Stimulated activated naive CD8-positive, alpha-beta T cell treated with anti-CD3 and anti-CD28 coated beads, Interleukin-15, Interleukin-2, amounts not matched to agents 100 U/mL and 50 U/mL, for 24 hours (primary cell): ENCODE measurements around the gene GLUL.
"Not testable (repeated sequence)": the region's sequence is repeated elsewhere in the genome, so short reads cannot be mapped to it uniquely, and the experiment has no call there.

Experiments
- ATAC-seq: fragments of 150-1000 bp; cut with Tn5 transposase; one replicate; pipeline ENCODE4 v1.10.0; 2021
- DNase-seq: peaks from one replicate; pipeline ENCODE4 v3.0.0; 2021

GLUL gene

GRCh38 chr1:182368358-182368757 is 23.2 kb downstream of the GLUL start:
- DNase-seq (no peak), ATAC-seq (no peak)

- DNase-seq (no peak), ATAC-seq (no peak)
Observed at GRCh38 chr1:182367926-182368325, 23.7 kb downstream of the GLUL start.

- no peak for DNase-seq
- no peak for ATAC-seq
Observed at GRCh38 chr1:182366596-182366995, 25.0 kb downstream of the GLUL start.

- ATAC-seq = no peak
- no peak for DNase-seq
Observed at GRCh38 chr1:182359645-182360044, 31.9 kb downstream of the GLUL start.

GRCh38 chr1:182357913-182358312 is 33.7 kb downstream of the GLUL start:
- DNase-seq = no peak
- no peak for ATAC-seq

GRCh38 chr1:182357171-182357570 is 34.4 kb downstream of the GLUL start:
- no peak for DNase-seq
- ATAC-seq = no peak

GRCh38 chr1:182355723-182356098 is 35.9 kb downstream of the GLUL start:
- ATAC-seq = no peak
- DNase-seq = no peak

- DNase-seq = no peak
- no peak for ATAC-seq
Observed at GRCh38 chr1:182351790-182352364, 39.7 kb downstream of the GLUL start.

- no peak for ATAC-seq
- DNase-seq = no peak
Observed at GRCh38 chr1:182350839-182351238, 40.8 kb downstream of the GLUL start.

- DNase-seq (no peak), ATAC-seq (no peak)
Observed at GRCh38 chr1:182348961-182349747, 42.4 kb downstream of the GLUL start.

GRCh38 chr1:182347019-182347418 is 44.6 kb downstream of the GLUL start:
- ATAC-seq = no peak
- no peak for DNase-seq

- DNase-seq (no peak), ATAC-seq (no peak)
Observed at GRCh38 chr1:182340233-182341058, 51.1 kb downstream of the GLUL start.

- no peak for DNase-seq
- peak; percentile 40 for ATAC-seq
Observed at GRCh38 chr1:182339684-182340083, 51.9 kb downstream of the GLUL start.

- ATAC-seq (no peak), DNase-seq (no peak)
Observed at GRCh38 chr1:182338806-182339370, 52.7 kb downstream of the GLUL start.

GRCh38 chr1:182337736-182338571 is 53.6 kb downstream of the GLUL start:
- DNase-seq = no peak
- ATAC-seq = no peak

- DNase-seq = no peak
- ATAC-seq = no peak
Observed at GRCh38 chr1:182335771-182336566, 55.6 kb downstream of the GLUL start.

- not testable (repeated sequence) for DNase-seq, ATAC-seq
Observed at GRCh38 chr1:182333071-182333571, 58.5 kb downstream of the GLUL start.

GRCh38 chr1:182332261-182333060 is 59.1 kb downstream of the GLUL start:
- no peak for DNase-seq
- ATAC-seq = no peak
